CD14-positive monocyte (primary cell): ENCODE data around the gene STEAP3. TPM values are rescaled to one million over a fixed set of nuclear protein-coding genes. Genes with fewer than 3 reads are reported as not detected.

Experiments used
- DNase-seq, 3 donors: peaks; one replicate each; pipeline ENCODE4 v3.0.0-alpha.2; 2011 to 2022
- H2AFZ ChIP-seq: 2 replicates; pipeline ENCODE4 v1.6.0; 2012; ENCODE audit warnings: mild to moderate bottlenecking, low read depth, low read length, inconsistent platforms; ENCODE audit not compliant: insufficient read depth, poor library complexity, severe bottlenecking
- H3K27ac ChIP-seq, 2 donors: 1 replicate in 1 of 2; 2 replicates in 1 of 2; pipeline ENCODE4 v1.5.1; 2012 to 2013; ENCODE audit warnings: low read length in 2 of 2, control low read depth in 1 of 2, inconsistent platforms in 1 of 2, low read depth in 1 of 2, mild to moderate bottlenecking in 1 of 2
- H3K27me3 ChIP-seq, 2 donors: one replicate each; pipeline versions ENCODE4 v1.6.0 to v1.6.1; 2011 to 2013; ENCODE audit warnings: low read length in 2 of 2; ENCODE audit not compliant: control insufficient read depth in 2 of 2, insufficient read depth in 2 of 2
- H3K36me3 ChIP-seq, 2 donors: replicated peaks in 1 of 2; 1 replicate in 1 of 2; 2 replicates in 1 of 2; pipeline versions ENCODE4 v1.5.1 to v1.6.1; 2012 to 2013; ENCODE audit warnings: low read length in 2 of 2, control low read depth in 1 of 2, inconsistent platforms in 1 of 2, mild to moderate bottlenecking in 1 of 2; ENCODE audit not compliant: insufficient read depth in 2 of 2, control insufficient read depth in 1 of 2
- H3K4me1 ChIP-seq, 2 donors: 1 replicate in 1 of 2; 2 replicates in 1 of 2; pipeline versions ENCODE4 v1.5.1 to v1.6.1; 2012 to 2013; ENCODE audit warnings: low read length in 2 of 2, control low read depth in 1 of 2, inconsistent platforms in 1 of 2, mild to moderate bottlenecking in 1 of 2, moderate library complexity in 1 of 2; ENCODE audit not compliant: insufficient read depth in 2 of 2, control insufficient read depth in 1 of 2
- H3K4me2 ChIP-seq: replicated peaks from 2 replicates; pipeline ENCODE3; 2012; ENCODE audit warnings: low read length, moderate library complexity, mild to moderate bottlenecking; ENCODE audit not compliant: poor library complexity, severe bottlenecking; ENCODE audit errors: extremely low read depth
- H3K4me3 ChIP-seq, 3 experiments: fragments of 200-600 bp in 1 of 3; sonication (generic) in 1 of 3; replicated peaks in 1 of 3; 1 replicate in 2 of 3; 2 replicates in 1 of 3; pipeline ENCODE4 v1.5.1; 2011 to 2013; ENCODE audit warnings: low read length in 3 of 3, mild to moderate bottlenecking in 3 of 3, control low read depth in 2 of 3, low read depth in 2 of 3, inconsistent platforms in 1 of 3, moderate library complexity in 1 of 3
- H3K79me2 ChIP-seq: 2 replicates; pipeline ENCODE4 v1.6.0; 2012; ENCODE audit warnings: mild to moderate bottlenecking, control low read depth, inconsistent platforms, low read length, moderate library complexity; ENCODE audit not compliant: insufficient read depth
- H3K9ac ChIP-seq: 2 replicates; pipeline ENCODE4 v1.6.0; 2017; ENCODE audit warnings: low read length, mild to moderate bottlenecking; ENCODE audit not compliant: insufficient read depth, poor library complexity, severe bottlenecking
- H3K9me3 ChIP-seq, 2 donors: replicated peaks in 1 of 2; 1 replicate in 1 of 2; 2 replicates in 1 of 2; pipeline versions ENCODE4 v1.5.1 to v1.6.1; 2012 to 2013; ENCODE audit warnings: low read length in 2 of 2, control low read depth in 1 of 2; ENCODE audit not compliant: control insufficient read depth in 1 of 2, insufficient read depth in 1 of 2
- H4K20me1 ChIP-seq: 2 replicates; pipeline ENCODE4 v1.6.0; 2012; ENCODE audit warnings: mild to moderate bottlenecking, low read length, control low read depth, moderate library complexity; ENCODE audit not compliant: insufficient read depth
- H3K27ac Mint-ChIP-seq, 7 donors: one replicate each; pipeline ENCODE4 v1.8.0; 2020; ENCODE audit warnings: mild to moderate bottlenecking in 7 of 7, mixed read lengths in 7 of 7, moderate library complexity in 6 of 7, inconsistent platforms in 2 of 7
- H3K27me3 Mint-ChIP-seq, 3 donors: one replicate each; pipeline ENCODE4 v1.8.0; 2021 to 2022; ENCODE audit warnings: low read depth in 3 of 3, mild to moderate bottlenecking in 3 of 3, mixed read lengths in 3 of 3, moderate library complexity in 3 of 3, inconsistent platforms in 1 of 3
- H3K36me3 Mint-ChIP-seq, 2 donors: one replicate each; pipeline ENCODE4 v1.8.0; 2020; ENCODE audit warnings: mixed read lengths in 2 of 2, inconsistent platforms in 1 of 2, mild to moderate bottlenecking in 1 of 2
- H3K4me1 Mint-ChIP-seq: one replicate; pipeline ENCODE4 v1.8.0; 2020; ENCODE audit warnings: mild to moderate bottlenecking, mixed read lengths
- H3K4me3 Mint-ChIP-seq, 2 donors: one replicate each; pipeline ENCODE4 v1.8.0; 2020; ENCODE audit warnings: mild to moderate bottlenecking in 2 of 2, mixed read lengths in 2 of 2, moderate library complexity in 1 of 2
- H3K9me3 Mint-ChIP-seq, 7 donors: one replicate each; pipeline ENCODE4 v1.8.0; 2020 to 2022; ENCODE audit warnings: mixed read lengths in 7 of 7, mild to moderate bottlenecking in 6 of 7, moderate library complexity in 6 of 7, inconsistent platforms in 2 of 7
- WGBS: methylation state at CpG from one replicate; pipeline ENCODE4 v1.1.5; 2013; ENCODE audit warnings: missing lambda C conversion rate; ENCODE audit not compliant: insufficient coverage; 5-methylcytosine and 5-hydroxymethylcytosine counted together
- intact Hi-C, 2 donors: fragments of 100-400 bp; cut with micrococcal nuclease; formaldehyde crosslinking; loops; one replicate each; pipeline versions ENCODE4 v1.15.0 to v1.15.1; 2023
- polyA plus RNA-seq, 3 donors: library from polyadenylated mRNA; depleted of rRNA in 1 of 3; unstranded in 2 of 3; stranded (reverse) in 1 of 3; fragments of 300-500 nt in 2 of 3; fragments of >200 nt in 1 of 3; fragmentation: Illumina TruSeq in 2 of 3; gene quantifications; 1 replicate in 2 of 3; 2 replicates in 1 of 3; pipeline ENCODE4 v1.2.3, GENCODE V29; 2012 to 2021
- TF ChIP-seq, protein P1 (sequence below): fragments of 200-600 bp; IDR thresholded peaks from one replicate; pipeline ENCODE4 v1.8.0; 2022; ENCODE audit warnings: antibody characterized with exemption, mild to moderate bottlenecking

The STEAP3 gene
- polyA plus RNA-seq, 3 donors = 3.0 to 10.7 (median 3.3) TPM

DNA sequence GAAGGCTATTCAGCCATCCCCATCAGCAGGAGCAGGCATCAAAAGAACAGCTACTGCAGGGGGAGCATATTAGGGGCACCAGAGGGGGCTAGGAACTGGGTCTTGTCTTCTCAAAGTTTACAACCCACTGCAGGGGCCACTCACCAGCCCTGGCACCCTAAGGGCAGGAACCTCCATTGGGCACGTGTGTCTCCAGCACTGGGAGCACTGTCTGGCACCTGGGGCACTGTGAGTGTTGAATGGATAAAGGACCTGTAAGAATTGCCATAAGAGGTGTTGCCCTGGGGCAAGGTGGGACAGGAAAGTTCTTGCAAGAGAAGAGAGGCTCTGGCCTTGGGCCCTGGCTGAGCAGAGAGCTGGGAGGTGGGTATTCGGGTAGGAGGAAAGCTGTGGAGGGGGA, 1.4 kb upstream of the STEAP3 start:
- Mint-ChIP-seq H3K4me3 (no peak overlapping the region), H3K4me1 (peaks cover 20% of the 10 kb centered on the region), H3K9me3 (peaks cover 0 to 2% (median 0%) of the 10 kb centered on the region in 7 donors), H3K36me3 (peaks cover 0 to 4% of the 10 kb centered on the region in 2 donors), H3K27ac (no peak overlapping the region), H3K27me3 (peaks cover 11 to 31% (median 20%) of the 10 kb centered on the region in 3 donors)
- Histone ChIP-seq H2AFZ (no peak overlapping the region), H3K4me2 (no peak overlapping the region), H4K20me1 (no peaks in the 10 kb centered on the region), H3K79me2 (no peaks in the 10 kb centered on the region), H3K36me3 (no peaks in the 10 kb centered on the region), H3K27me3 (peaks cover 0 to 14% of the 10 kb centered on the region in 2 donors), H3K27ac (no peak overlapping the region), H3K4me3 (no peak overlapping the region), H3K9ac (no peak overlapping the region), H3K9me3 (no peaks in the 10 kb centered on the region), H3K4me1 (peaks cover 16 to 22% of the 10 kb centered on the region in 2 donors)
- intact Hi-C loops = no loop called here
- TF ChIP-seq, protein P1, sequence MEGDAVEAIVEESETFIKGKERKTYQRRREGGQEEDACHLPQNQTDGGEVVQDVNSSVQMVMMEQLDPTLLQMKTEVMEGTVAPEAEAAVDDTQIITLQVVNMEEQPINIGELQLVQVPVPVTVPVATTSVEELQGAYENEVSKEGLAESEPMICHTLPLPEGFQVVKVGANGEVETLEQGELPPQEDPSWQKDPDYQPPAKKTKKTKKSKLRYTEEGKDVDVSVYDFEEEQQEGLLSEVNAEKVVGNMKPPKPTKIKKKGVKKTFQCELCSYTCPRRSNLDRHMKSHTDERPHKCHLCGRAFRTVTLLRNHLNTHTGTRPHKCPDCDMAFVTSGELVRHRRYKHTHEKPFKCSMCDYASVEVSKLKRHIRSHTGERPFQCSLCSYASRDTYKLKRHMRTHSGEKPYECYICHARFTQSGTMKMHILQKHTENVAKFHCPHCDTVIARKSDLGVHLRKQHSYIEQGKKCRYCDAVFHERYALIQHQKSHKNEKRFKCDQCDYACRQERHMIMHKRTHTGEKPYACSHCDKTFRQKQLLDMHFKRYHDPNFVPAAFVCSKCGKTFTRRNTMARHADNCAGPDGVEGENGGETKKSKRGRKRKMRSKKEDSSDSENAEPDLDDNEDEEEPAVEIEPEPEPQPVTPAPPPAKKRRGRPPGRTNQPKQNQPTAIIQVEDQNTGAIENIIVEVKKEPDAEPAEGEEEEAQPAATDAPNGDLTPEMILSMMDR = no peak
- WGBS = 70% methylated on average over 2 of the region's 2 CpGs
- no peak for DNase-seq

DNA sequence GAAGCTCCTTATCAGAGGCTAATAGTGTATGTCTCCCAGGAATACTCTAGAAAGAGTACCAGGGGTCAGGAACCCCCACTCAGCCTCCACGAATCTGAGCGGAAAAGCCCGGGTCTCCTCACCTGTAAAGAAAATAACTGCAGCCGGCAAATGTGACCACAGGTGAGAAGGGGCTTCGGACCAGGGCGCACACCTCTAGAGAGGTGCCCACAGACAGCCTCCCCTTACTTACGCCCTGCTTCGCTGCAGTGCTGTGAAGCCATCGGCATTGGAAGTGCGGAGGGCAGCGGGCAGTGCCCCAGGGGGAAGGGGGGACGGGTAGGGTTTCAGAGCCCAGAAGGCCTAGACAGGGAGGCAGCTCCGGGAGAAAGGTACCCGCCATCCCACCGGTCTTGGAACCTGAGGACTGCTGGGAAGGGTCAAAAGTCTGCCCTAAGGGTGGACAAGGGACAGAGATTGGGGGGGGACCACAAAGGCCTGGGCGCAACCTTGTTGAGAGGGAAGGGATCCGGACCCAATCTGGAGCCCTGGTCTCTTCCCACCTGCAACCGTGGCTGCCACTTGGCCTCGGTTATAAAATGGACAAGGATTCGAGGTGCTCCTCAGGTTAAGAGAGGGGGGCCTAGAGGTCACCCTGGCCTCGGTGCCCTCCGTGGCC, 642 bp upstream of the STEAP3 start:
- Histone ChIP-seq H2AFZ (peak overlapping the region; percentile 93), H3K27ac (no peak overlapping the region), H3K9me3 (no peaks in the 10 kb centered on the region), H3K4me3 (peak overlapping the region; percentile 27 to 75 (median 41)), H3K27me3 (peaks cover 0 to 14% of the 10 kb centered on the region in 2 donors), H3K4me2 (peak overlapping the region; percentile 97), H3K4me1 (peaks cover 16 to 22% of the 10 kb centered on the region in 2 donors), H3K36me3 (no peaks in the 10 kb centered on the region), H3K9ac (peak overlapping the region; percentile 63), H4K20me1 (no peaks in the 10 kb centered on the region), H3K79me2 (no peaks in the 10 kb centered on the region)
- Mint-ChIP-seq H3K36me3 (peaks cover 0 to 4% of the 10 kb centered on the region in 2 donors), H3K27ac (peak overlapping the region in 1 of 7 donors; percentile 46), H3K27me3 (peaks cover 10 to 31% (median 20%) of the 10 kb centered on the region in 3 donors), H3K4me3 (peak overlapping the region; percentile 73 to 80), H3K9me3 (peaks cover 0 to 2% (median 0%) of the 10 kb centered on the region in 7 donors), H3K4me1 (peaks cover 20% of the 10 kb centered on the region)
- WGBS = 74% methylated on average over 21 of the region's 22 CpGs
- intact Hi-C loops = no loop called here
- TF ChIP-seq, protein P1 = no peak
- no peak for DNase-seq
